NCI-H446 treated with DMSO at 0.1 percent for 48 hours (cell line): ENCODE results near the gene POLR2C.

ENCODE experiments used
- DNase-seq: peaks from one replicate; lab custom pipeline; 2025; lab: John Stamatoyannopoulos, UW

Gene POLR2C

DNA sequence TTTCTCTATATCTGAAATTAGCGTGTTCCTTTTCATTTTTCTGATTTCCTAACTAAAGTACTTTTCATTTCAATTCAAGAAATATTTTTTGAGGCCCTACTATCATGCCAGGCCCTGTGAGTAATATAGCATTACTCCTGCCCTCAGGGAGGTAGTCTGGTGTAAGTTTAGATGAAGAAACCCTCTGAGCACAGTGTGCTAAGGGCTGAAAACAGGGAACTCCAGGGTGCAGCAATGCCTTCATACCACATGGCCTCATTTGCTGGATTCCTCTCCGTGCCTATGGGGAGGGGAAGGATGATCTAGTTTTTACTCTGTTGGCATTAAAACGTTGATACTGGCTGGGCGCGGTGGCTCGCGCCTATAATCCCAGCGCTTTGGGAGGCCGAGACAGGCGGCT lies 10.5 kb upstream of the POLR2C start:
- no peak for DNase-seq

DNA sequence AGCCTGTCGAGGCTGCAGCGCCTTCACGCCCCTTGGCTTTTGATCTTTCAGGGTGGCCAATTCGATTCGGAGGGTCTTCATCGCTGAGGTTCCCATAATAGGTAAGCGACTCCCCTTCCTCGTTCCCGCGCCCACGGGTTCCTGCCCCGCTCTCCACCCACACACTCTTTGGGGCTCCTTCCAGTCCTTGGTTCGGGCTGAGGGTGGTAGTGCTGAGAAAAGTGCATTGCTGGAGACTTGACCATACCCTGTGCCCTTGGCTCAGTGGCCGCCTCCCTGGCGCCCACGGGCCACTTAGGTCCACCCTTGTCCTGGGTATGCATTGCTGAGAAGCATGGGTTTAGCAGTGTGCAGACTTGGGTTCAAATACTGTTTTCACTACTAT lies 491 bp downstream of the POLR2C start:
- no peak for DNase-seq

DNA sequence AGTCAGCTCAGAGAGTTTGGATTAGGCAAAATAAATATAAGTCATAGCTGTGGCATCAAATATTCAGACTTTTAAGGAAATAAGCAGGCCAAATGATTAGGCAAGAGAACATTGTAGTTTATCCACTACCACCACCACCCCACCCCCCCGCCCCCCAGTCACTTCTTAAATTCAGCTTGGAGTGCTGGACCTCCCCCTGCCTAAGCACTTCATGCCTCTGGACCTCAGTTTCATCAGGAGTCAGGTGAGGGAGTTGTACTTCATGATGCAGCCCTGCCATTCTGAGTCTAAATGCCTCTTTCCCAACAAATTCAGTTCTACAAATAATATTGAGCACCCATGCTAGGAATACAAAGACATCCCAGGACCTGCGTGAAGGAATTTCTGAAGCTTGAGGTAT lies 2.0 kb downstream of the POLR2C start:
- no peak for DNase-seq

DNA sequence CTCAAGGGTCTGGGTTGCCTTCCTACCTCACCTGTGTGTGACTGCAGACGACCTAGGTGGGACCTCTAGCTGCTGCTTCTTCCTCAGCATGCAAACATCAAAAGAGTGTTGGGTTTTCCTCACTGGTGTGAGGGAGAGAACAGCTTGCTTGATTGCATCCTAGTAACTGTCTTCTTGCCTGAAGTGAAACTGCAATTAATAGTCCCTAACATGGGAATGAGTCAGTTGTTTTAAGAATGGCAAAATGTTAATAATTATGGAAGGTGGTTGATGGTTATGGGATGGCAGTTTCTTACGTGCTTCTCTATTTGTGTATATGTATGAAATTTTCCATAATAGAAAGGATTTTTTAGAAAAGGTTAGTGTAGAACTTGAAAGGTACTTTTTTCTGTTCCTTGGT lies 5.9 kb downstream of the POLR2C start:
- no peak for DNase-seq

DNA sequence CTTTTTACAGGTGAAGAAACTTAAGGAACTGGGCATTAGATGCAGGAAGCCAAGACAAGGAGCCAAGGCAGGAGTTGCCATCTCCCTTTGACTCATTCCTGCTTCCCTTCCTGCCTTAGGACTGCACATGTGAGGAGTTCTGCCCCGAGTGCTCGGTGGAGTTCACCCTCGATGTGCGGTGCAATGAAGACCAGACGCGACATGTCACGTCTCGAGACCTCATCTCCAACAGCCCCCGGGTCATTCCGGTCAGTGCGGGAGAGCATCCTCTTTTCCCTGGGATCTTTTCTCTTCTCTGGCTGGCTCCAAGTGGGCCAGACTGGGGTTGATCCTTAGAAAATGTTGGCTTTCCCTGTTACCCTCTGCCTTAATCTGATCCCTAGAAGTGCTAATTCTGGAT lies 6.6 kb downstream of the POLR2C start:
- DNase-seq, result no peak

DNA sequence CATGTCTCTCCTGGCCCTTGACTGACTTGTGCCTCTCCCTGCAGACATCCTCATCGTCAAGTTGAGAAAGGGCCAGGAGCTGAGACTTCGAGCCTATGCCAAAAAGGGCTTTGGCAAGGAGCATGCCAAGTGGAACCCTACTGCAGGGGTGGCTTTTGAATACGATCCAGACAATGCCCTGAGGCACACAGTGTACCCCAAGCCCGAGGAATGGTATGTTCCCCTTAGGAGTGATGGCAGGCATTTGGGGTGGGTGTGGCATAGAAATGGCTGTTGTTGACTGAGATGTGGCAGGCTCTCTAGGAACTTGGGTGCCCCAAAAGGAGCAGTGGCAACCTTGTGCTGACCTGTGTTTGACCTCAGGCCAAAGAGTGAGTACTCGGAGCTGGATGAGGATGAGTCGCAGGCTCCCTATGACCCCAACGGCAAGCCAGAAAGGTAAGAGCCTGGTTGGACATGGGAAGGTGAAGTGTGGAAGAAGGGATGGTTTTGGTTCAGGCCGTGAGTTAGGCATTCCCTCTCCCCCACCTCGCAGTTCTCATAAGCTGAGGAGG lies 7.5 kb downstream of the POLR2C start:
- no peak for DNase-seq

DNA sequence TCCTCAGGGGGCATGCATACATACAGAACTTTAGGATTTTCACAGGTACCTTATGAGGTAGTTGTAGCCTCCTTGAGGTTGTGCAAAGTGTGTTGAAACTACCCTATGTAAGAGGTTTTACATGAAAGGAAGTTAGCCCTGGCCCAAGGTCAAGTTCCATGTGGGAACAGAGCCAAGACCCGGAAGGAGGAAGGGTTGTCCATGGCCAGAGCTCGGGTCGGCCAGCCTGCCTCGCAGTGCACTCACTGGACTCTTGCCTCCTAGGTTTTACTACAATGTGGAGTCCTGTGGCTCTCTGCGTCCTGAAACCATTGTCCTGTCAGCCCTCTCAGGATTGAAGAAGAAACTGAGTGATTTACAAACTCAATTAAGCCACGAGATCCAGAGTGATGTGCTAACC lies 8.2 kb downstream of the POLR2C start:
- no peak for DNase-seq

DNA sequence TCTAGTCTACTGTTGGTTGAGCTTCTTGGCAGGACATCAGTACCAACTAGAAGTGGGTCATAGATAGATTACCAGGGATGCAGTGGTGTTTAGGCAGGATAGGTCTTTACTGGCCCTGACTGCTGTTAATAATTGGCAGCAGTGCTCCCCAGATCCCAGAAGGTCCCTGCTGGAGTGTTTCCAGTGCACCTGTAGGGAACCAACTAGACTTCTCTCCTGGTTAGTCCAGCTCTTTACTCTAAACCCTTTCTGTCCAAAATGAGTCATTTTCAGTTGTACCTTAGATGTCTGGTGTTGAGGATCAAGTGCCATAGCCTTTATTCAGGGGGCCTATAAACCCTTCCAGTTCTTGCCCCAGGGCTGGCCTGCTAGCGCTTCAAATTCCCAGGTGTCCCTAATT lies 8.7 kb downstream of the POLR2C start:
- no peak for DNase-seq

DNA sequence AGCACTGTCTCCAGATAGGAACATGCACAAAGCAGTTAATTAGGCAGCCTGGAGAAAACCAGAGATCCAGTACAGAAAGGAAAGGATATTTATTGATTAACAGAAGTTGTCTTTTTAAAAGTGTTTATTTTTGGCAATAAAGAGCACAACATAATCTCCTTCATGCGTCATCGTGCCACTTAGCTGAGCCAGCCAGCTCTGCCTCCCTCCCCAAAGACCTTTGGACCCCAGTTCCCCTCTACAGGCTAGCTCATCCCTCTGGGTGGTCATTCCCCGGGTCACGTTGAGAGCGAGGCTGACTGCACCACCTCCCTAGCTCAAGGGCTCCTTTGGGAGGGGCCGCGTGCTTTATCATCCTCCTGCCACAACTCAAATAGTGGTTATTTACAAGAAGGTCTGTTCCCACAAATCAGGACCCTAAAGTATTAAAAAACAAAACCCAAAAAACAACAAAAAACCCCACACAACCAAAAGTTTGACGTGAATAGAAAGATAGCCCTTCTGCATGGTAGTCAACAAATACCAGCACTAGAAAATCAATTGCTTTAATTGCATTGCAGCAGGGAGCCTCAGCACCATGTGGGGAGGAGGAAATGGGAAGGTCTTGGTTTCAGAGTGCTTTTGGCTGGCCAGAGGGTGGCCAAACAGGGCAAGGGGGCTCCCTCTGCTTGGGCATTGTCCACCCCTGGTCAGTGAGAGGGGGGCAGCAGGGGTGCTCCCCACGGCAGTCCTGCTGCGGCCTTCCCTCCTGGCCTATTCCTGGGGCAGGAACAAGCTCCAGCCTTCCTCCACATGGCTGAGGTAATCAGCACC lies 9.6 kb downstream of the POLR2C start:
- DNase-seq, result no peak

DNA sequence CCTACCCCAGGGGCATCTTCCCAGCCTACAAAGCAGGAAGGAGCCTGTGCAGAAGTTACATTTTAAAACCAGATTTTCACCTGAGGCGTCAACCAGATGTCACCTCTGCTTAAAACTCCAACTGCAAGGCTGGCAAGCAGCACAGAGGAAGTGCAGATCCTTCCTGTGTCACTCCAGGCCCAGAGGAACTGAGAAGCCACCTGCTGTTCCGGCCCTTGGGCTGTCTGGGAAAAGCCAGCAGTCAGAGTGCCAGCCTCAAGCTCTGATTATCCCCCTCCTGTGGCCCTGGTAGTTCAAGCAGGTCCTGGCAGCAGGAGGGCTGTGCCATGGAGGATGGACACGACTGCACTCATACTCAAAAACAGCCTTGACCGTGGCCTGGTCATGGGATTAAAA lies 10.2 kb downstream of the POLR2C start:
- DNase-seq, result no peak

DNA sequence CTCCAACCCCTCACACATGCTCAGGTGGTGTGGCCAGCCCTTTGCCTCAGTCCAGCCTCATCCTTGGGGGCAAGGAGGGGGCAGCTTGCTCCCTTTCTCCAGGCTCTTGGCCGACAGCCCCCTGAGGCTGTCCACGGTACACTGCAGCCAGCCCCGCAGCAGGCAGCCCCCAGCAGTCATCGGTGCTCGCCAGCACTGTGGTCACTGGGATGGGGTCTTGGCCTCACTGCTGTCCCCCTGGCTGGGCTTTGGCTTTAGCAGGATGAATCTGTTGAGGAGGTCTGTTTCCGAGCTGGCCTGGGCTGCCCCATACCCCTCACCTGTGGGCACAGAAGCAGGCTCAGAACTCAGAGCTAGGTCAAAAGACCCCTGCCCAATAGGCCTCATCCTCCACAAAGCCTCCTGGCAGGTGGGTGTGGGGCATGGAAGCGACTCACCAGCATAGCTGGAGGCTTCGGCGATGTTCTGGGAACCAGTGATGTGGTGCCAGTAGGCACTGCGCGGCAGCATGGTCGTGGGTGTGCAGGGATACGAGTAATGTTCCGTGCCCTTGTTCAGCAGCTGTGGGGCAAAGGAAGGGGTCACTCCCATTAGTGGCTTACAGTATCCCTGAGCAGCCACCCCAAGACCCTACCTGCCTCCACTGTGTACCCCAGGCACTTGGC lies 10.8 kb downstream of the POLR2C start:
- DNase-seq, result no peak

DNA sequence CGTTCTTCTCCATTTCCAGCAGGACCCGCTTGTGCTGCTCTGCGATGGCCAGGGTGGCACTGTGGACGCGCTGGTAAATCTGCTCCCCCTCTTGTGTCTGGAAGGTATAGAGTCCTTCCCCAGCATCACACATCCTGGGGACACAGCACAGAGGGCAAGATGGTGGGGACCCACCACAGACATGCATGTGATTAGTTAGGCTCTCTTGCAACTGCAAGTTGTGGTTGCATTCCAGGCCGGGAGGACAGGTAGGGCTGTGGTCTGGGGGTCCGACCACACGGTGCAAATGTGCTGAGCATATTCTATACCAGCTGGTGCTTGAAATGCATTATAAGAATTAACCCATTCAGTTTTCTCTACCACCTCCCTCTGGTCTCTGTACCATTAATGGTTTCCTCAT lies 11.4 kb downstream of the POLR2C start:
- no peak for DNase-seq

DNA sequence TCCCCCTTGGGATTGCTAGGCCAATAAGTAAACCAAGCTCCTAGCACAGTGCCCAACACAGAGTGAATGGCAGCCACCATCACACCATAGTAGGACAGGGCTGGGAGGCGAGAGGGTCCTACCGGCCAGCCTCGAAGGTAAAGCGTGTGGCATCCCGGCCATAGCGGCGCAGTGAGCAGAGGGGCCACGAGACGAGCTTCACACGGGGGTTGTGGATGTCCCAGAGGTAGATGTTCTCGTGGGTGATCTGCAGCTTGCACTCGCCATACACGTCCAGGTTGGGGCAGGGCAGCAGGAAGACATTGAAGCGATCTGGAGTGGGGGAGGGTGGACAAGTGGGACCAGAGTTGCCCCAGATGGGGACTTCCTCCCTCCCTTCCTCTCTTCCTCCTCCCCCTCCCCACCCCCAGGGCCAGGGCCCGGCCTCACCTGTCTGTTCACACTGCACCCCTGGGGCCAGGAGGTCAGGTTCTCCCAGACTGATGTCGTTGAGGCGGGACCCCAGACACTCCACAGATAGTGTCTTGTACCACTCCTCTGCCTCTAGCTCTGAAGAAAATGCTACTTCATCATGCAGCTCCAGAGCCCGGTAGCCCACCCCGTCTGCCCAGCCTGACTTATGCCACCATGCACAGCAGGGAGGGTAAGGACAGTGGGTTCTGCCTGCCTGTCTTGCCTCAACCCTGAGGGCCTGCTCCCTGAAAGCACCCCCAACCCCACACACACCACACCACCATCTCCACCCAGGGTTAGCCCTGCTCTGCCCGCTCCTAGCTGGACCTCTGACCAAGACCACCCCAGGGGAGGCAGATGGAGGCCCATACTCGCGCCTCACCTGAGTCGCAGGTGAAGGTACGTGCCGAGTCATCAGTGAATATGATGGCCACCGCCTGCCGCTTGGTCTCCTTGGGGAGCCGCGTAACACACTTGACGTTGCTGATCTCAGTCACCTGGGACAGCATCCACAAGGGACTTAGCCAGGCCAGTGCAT lies 12.5 kb downstream of the POLR2C start:
- no peak for DNase-seq

DNA sequence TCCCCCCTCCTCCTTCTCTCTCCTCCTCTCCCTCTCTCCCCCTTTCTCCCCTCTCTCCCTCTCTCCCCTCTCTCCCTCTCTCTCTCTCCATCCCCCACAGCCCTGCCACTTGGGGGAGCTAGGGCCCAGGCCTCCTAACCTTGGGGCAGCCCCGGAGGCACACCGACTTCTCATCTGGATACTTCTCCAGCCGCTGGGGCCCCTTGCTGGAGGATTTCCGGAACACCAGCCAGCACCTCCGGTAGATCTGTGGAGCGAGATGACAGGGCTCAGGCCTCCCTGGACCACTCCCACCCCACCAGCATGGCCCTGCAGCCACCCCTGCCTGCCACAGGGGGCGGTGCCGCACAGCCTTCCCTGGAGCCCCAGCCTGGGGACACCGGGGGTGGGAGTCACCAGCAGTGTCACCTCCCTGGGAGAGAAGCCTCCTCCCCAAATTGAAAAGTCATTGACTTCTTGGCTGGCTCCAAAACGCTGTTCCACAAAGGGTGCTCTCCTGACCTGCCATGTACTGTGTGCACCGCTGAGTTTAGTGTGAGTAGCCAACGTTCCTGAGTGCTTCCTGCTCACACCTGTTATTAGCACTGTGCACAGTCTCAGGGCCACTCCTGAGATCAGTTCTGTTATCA lies 13.3 kb downstream of the POLR2C start:
- DNase-seq, result no peak

DNA sequence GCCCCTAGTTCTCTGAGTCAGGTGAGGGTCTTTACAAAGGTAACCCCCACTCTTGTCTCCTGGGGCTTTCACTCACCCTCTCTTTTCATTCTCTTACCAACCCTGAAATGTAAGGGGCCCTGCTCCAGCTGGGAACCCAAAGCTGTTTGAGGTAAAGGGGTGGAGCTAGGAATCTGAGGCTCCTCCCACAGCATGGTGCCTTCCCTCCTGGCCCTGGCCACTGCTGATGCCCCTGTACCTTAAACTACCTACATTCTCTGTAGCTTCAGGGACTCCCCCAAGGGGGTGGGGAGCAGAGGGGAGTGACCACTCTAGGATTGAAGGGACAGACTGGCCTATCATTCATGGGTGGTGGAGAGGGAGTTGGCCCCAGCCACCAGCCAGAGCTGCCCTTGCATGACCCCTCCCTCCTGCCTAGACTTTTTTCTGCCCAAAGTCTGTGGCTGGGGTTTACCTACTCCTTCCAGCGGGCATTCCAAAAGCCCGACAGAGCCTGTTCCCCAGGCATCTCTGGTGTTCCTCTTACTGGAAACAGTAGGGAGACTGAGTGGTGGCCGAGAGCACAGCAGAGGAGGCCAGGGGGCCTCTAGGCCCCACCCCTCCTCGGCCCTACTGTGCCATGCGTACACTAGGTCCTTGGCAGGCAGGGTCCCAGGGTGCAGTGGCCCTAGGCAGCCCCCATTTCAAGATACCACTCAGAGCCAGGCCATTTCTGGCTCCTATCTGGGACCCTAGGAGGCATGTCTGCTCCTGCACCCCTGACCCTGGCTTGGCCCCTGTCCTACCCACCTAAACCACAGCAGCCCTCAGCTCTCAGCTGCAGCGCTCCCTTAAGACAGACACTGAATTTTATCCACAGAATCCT lies 14.3 kb downstream of the POLR2C start:
- DNase-seq, result no peak

DNA sequence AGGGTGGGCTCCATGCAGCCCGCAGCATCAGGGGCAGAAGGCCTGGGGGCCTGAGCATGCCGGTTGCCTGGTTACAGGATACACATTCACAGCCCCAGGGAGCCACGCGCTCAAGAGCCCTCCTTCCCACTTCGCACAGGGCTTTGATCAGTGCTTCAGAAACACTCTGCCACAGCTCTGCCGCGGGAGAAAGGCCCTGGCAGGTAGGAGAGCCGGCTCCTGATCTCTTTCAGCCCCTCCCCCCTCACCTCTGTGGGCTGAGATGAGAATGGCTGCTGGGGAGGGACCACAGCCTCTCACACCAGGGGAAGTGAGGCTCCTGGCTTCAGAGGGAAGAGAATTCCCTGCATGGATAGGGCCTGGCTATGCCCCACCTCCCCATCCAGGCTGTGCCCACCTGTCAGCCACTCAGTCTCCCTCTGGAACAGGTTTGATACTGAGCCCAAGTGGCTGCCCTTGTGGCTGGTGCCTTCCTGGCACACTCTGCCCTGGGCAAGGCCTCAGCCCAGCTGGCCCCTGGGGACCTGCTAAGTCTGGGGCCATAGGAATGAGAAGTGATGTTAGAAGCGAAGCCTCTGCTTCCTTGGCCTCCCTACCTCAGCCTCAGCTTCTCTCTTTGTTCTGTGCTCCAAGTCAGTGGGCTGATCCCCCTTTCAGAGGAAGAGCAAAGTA lies 15.2 kb downstream of the POLR2C start:
- DNase-seq, result no peak

DNA sequence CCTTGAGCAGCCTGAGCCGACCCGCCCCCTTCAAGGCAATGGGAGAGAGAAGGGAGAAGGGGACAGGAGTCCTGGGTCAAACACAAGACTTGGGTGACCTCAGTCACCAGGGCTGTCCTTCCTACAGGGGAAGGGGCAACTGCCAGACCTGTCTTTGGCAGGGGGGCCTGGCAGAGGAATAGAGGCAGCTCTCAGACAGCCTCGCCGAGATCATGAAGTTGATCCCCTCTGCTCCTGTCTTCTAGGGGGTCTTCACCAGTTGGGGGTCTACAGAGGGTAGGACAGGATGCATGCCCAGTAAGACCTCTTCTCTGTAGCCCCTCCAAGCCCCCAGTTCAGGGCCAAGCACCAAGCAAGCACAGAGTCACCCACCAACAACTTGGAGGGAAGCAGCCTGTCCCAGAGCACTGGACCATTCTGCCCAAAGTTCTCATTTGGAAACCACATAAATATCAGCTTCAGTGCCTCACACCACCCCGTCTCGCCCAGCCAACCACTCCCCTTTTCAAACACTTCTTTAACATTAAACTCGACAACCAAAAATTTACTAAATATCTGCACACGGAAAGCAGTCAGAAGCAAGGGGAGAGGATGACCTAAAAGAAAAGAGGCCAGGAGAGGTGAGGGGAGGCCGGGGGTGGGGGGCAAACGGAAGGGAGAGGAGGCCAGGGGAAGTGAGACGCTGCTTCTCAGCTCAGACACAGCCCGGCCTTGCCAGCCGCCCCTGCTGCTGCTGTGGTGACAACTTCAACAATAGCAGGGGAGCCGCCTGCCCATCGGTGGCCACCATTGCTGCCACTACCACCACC lies 16.1 kb downstream of the POLR2C start:
- no peak for DNase-seq

DNA sequence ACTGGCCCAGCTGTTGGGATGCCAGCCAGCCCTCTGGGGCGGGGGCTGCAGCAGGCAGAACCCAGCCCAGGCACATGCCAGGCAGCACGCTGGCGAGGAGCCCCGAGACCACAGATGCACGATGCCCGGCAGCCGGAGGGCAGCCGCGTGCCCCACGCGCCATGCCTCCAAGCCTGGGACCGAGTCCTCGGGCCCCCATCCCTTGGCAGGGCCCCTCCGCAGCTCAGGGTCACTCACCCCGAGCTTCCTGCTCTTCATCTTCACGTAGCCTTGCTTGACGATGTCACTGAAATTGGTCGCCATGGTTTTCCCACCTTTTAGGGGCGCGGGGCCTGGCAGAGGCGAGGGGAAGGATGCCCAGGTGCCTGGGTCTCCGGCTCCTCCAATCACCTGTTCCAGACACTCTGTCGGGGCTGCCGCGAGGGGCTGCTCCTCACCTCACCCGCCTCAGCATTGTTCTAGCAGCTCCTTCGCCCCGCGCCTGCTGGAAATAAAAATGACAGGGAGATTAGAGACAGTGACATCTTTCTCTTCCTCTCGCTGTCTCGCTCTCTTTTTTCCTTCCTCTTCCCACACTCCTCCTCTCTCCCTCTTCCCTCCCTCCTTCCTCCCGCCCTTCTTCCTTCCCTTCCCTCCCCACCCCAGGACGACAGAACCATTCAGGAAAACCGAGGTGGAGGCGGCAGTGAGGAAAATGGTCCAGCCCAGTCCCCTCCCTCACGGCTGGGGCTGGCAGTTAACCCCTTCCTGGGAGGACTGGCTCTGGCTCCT lies 16.9 kb downstream of the POLR2C start:
- peak; percentile 2 for DNase-seq
